DMS 273 (cell line): ENCODE data around the gene KLHL22.
"Not testable (repeated sequence)": the region's sequence is repeated elsewhere in the genome, so short reads cannot be mapped to it uniquely, and the experiment has no call there.

Source experiments
- DNase-seq: peaks from one replicate; lab custom pipeline; 2025; ENCODE audit not compliant: unreplicated experiment; lab: John Stamatoyannopoulos, UW

The KLHL22 gene

DNA sequence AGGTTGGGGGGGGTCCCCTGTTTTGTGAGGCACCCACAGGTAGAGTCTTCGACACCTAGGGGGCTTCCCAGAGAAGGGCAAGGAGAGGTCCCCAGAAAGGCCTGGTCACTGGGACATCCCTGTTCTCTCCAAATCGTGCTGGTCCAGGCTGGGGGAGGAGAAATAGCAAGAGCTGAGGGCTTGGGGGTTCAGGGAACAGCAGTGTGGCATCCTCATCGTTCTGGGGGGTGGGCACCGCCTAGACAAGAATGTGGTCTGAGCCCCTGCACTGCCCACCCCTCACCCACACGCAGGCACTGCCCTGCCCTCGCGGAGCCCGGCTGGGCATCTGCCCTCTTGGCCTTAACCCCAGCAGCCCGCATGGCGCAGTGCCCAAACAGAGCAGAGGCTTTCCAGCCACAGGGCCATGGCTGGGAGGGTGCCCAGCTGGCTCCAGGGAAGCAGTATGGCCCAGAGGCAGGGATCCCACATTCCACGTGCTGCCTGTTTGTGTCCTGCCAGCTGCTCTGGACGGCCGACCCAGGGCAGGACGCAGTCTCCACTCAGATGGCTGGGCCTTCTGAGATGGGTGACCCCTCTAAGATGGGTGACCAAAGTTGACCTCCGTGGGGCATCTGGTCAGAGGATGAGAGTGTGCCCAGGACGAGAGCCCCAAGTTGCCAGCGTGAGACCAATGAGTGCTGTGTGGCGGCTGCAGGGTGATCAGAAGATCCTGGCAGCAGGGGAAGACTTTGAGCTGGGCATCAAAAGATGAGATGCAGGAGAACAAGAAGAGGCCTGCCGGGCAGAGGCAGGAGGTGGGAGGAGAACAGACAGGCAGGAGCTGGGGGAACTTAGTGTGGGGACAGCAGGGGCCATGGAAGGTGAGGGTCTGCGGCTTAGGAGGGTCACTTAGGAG, 72.3 kb downstream of the KLHL22 start:
- peak; percentile 73 for DNase-seq

GRCh38 chr22:20422271-20423007, 73.2 kb downstream of the KLHL22 start:
- DNase-seq = peak; percentile 31

GRCh38 chr22:20421507-20421874, 74.1 kb downstream of the KLHL22 start:
- DNase-seq = no peak

DNA sequence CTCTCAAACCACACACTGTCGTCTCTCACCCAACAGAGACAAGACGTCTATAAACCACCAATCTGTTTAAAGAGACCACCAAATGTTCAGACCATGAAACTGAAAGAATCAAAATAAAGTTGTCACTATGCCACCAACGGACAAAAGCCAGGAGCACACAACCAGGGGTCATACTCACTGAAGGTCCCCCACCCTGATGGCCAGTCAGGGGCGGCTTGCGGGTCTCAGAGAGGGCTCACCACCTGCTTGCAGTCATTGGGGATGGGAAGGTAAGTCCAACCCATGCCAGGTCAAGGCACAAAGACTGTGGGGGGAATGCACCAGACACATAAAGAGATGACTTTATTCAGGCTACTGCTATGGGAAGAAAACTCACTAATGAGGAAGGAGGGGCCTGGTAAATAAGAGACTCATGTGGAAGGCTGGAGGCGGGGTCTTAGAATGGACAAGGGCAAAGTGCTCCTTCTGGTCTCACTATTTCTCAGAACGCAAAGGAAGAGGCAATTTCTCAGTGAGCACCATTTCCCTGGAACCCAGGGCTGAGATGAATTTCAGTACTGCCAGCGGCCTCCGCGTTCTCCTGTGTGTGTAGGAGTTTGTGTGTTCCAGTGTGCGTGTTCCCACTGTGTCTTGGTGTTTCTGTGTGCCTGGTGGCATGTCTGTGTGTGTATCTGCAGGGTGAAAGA, 75.3 kb downstream of the KLHL22 start:
- no peak for DNase-seq

- no peak for DNase-seq
These were observed 76.0 kb downstream of the KLHL22 start for GRCh38 chr22:20419664-20419951.

- DNase-seq = peak; percentile 84
These were observed 77.3 kb downstream of the KLHL22 start for GRCh38 chr22:20418211-20418788.

DNA sequence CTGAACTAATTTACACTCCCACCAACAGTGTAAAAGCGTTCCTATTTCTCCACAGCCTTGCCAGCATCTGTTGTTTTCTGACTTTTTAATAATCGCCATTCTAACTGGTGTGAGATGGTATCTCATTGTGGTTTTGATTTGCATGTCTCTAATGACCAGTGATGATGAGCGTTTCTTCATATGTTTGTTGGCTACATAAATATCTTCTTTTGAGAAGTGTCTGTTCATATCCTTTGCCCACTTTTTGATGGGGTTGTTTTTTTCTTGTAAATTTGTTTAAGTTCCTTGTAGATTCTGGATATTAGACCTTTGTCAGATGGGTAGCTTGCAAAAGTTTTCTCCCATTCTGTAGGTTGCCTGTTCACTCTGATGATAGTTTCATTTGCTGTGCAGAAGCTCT, 79.9 kb downstream of the KLHL22 start:
- not testable (repeated sequence) for DNase-seq

DNA sequence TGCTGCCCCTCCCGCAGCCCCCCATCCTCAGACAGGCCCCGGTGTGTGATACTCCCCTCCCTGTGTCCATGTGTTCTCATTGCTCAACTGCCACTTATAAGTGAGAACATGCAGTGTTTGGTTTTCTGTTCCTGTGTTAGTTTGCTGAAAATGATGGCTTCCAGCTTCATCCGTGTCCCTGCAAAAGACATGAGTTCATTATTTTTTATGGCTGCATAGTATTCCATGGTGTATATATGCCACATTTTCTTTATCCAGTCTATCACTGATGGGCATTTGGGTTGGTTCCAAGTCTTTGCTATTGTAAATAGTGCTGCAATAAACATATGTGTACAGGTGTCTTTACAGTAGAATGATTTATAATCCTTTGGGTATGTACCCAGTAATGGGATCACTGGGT, 80.4 kb downstream of the KLHL22 start:
- not testable (repeated sequence) for DNase-seq

- DNase-seq = no peak
These were observed 81.1 kb downstream of the KLHL22 start for GRCh38 chr22:20414450-20414849.

GRCh38 chr22:20414059-20414440, 81.5 kb downstream of the KLHL22 start:
- no peak for DNase-seq

DNA sequence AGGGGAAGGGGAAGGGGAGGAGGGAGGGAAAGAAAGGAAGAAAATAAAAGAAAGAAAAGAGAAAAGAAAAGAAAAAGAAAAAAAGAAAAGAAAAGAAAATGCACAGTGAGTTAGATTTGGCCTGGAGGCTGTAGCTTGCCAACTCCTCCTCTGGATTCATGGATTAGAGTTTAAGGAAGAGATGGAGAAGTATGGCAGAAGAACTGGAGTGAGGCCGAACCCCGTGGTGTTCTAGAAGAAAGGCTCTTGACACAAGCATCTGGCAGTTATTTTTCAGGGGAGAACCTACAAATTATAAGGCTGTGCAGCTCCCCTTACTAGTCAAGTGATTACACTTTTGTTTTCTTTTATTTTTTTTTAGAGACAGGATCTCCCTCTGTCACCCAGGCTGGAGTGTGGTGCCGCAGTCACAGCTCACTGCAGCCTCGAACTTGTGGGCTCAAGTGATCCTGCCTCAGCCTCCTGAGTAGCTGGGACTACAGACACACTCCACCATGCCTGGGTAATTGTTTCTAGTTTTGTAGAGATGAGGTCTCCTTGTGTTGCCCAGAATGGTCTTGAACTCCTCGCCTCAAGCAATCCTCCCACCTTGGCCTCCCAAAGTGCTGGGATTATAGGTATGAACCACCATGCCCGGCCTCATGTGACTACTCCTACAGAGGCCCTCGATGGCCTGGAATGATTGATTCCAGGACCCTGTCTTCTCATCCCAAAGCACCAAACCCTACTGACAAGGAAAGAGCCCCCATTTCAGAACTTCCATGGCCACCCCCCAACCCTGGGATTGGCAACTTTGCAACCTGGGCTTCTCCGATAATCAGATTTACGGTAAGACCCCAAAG, 82.2 kb downstream of the KLHL22 start:
- no peak for DNase-seq

- no peak for DNase-seq
These were observed 83.0 kb downstream of the KLHL22 start for GRCh38 chr22:20412474-20413216.

- DNase-seq = not testable (repeated sequence)
These were observed 86.2 kb downstream of the KLHL22 start for GRCh38 chr22:20409385-20409784.

- no peak for DNase-seq
These were observed 86.7 kb downstream of the KLHL22 start for GRCh38 chr22:20408891-20409290.

DNA sequence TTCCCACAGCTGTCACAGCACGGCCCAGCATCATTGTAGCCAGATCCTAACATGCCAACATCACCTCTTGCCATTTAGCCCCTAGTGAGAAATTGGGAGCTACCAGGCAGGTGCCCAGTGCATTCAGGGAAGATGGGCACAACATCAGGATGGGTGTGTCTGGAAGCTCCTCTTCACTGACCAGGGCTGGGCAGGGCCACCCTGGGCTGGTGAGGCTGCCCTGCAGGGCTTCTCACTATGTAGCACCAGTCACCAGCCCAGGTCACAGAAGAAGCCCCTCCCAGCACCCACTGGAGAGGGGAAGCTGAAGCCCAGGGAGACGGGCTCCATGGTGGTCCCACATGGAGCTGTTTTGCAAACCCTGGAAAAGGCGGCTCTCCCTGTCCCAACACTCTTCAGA, 87.8 kb downstream of the KLHL22 start:
- DNase-seq = no peak

DNA sequence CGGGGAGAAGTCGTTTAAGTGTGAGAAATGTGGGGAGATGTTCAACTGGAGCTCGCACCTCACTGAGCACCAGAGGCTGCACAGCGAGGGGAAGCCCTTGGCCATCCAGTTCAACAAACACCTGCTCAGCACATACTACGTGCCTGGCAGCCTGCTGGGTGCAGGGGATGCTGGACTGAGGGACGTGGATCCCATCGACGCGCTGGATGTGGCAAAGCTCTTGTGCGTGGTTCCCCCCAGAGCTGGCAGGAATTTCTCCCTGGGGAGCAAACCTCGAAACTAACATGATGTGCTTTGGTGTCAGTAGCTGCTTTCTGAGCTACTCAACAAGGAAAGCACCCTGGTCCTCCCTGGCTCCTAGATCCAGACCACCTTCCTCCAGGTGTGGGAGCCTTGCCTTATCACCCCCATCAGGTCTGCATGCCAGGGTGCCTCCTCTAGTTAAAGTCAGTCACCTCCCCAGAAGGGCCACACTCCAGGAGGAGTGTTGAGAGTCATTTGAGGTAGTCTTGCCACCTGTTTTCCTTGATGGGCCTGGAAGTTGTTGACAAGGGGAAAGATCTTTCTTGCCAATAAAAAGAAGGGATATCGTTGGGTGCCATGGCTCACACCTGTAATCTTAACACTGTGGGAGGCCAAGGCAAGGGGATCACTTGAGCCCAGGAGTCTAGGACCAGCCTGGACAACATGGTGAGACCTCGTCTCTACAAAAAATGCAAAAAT, 88.7 kb downstream of the KLHL22 start:
- DNase-seq = no peak

GRCh38 chr22:20405931-20406685, 89.5 kb downstream of the KLHL22 start:
- DNase-seq = no peak

- no peak for DNase-seq
These were observed 90.2 kb downstream of the KLHL22 start for GRCh38 chr22:20405291-20405930.
